Psoas muscle (tissue), 8 donors: ENCODE measurements around the gene NEURL1B. TPM values are rescaled to one million over a fixed set of nuclear protein-coding genes. Genes with fewer than 3 reads are reported as not detected.

Experiments used
- ATAC-seq, 4 donors: fragments of 200-7000 bp; cut with Tn5 transposase; one replicate each; pipeline ENCODE4 v1.9.1; 2020; ENCODE audit warnings: moderate library complexity in 3 of 4, mild to moderate bottlenecking in 2 of 4
- DNase-seq, 2 donors: peaks; one replicate each; pipeline ENCODE4 v3.0.0-alpha.2; 2020
- H3K27ac ChIP-seq: fragments of 200-600 bp; one replicate; pipeline ENCODE4 v1.8.0; 2022
- H3K27me3 ChIP-seq, 3 donors: fragments of 200-600 bp in 1 of 3; one replicate each; pipeline versions ENCODE4 v1.6.1 to v1.8.0; 2013 to 2022; ENCODE audit warnings: low read length in 2 of 3, mild to moderate bottlenecking in 2 of 3, moderate library complexity in 1 of 3; ENCODE audit not compliant: insufficient read depth in 3 of 3
- H3K36me3 ChIP-seq, 2 donors: fragments of 200-600 bp in 1 of 2; one replicate each; pipeline versions ENCODE4 v1.6.1 to v1.8.0; 2013 to 2022; ENCODE audit warnings: low read depth in 1 of 2, mild to moderate bottlenecking in 1 of 2, moderate library complexity in 1 of 2; ENCODE audit not compliant: insufficient read depth in 1 of 2
- H3K4me1 ChIP-seq: fragments of 200-600 bp; one replicate; pipeline ENCODE4 v1.8.0; 2022
- H3K4me3 ChIP-seq: fragments of 200-600 bp; one replicate; pipeline ENCODE4 v1.8.0; 2022; ENCODE audit warnings: mild to moderate bottlenecking
- H3K9me3 ChIP-seq: fragments of 200-600 bp; one replicate; pipeline ENCODE4 v1.8.0; 2022
- CTCF ChIP-seq: fragments of 200-600 bp; IDR thresholded peaks from one replicate; pipeline ENCODE4 v1.8.0; 2022; ENCODE audit warnings: antibody characterized with exemption
- WGBS, 3 donors: extraction: QIAGEN DNeasy Blood & Tissue Kit; methylation state at CpG; one replicate each; pipeline versions ENCODE4 v1.1.6 to v1.1.7; 2013; 5-methylcytosine and 5-hydroxymethylcytosine counted together
- intact Hi-C, 2 donors: fragments of 100-400 bp; cut with DNase I; formaldehyde crosslinking; loops; one replicate each; pipeline versions ENCODE4 v1.11.0 to v1.14.2; 2022
- long read RNA-seq, 2 donors: library from polyadenylated mRNA; unstranded; transcript quantifications; one replicate each; pipeline ENCODE4 v2.0.0, GENCODE V29; 2021
- polyA plus RNA-seq, 3 donors: library from polyadenylated mRNA; stranded (reverse); fragments of 200-250 nt; gene quantifications; one replicate each; pipeline ENCODE4 v1.2.3, GENCODE V29; 2013
- total RNA-seq, 4 donors: library from RNA; stranded (reverse); fragmentation: NEBNext Ultra II Directional in 2 of 4; extraction: Animal tissue kit (Norgen Biotek cat#: 25700) in 2 of 4; gene quantifications; one replicate each; pipeline versions ENCODE4 v1.2.1 to v1.2.4, GENCODE V29; 2021 to 2023
- donor health status: healthy with polysubstance abuse.
- donor health status: DM: no; HTN: no; CAD: no; lungs with moderate emphysema.
- donor health status: Bipolar disorder and iron deficiency.
- donor health status: healthy.
- donor health status: DM: yes; HTN: yes; CAD: no.
- donor health status: DM: no; HTN: no; CAD: no.
- donor health status: DM: no; HTN: no; CAD: no.
- donor health status: DM: yes; HTN: yes; CAD: no.

The NEURL1B gene
- total RNA-seq (10 to 100 TPM; 13.7 to 20.4 (median 16.4) TPM), polyA plus RNA-seq (1 to 10 TPM; 8.0 to 9.7 (median 8.2) TPM)
- long read RNA-seq, donor 1, partial matches to known transcripts: 0 of 12 reads
- long read RNA-seq, donor 1, other reads (novel, unspliced or antisense): 12 of 12 reads
- long read RNA-seq, donor 2, full-length matches to known transcripts: 1 of 26 reads
- long read RNA-seq, donor 2, partial matches to known transcripts: 3 of 26 reads
- long read RNA-seq, donor 2, other reads (novel, unspliced or antisense): 22 of 26 reads

- DNase-seq: peak; percentile 77 to 86
These were observed at the start of gene NEURL1B for GRCh38 chr5:172640822-172641358. TSS of gene NEURL1B (plus strand) at chr5:172641263. CDS start at chr5:172641407, 144 bp downstream.

DNA sequence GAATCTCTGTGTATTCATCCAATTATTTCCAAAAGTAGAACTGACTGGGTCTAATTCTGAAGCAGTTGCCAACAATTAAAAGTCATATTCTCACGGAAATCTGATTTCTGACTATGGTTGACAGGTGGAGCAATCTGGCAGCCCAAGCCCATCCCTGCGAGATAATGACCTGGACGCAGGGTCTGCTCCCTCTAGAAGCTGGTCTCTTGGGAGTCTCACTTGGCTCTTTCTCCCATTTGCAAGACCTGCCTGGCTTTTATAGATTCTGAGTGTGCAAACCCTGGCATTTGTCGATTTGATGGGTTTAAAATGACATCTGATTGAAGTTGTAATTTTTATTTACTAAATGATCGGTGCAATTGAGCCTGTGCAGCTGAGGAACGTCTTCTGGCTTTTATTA, 49.4 kb upstream of the NEURL1B start:
- Histone ChIP-seq H3K27me3 (peaks cover 0 to 3% (median 3%) of the 10 kb centered on the region in 3 donors), H3K4me1 (no peaks in the 10 kb centered on the region), H3K27ac (no peak overlapping the region), H3K9me3 (no peaks in the 10 kb centered on the region), H3K4me3 (no peak overlapping the region), H3K36me3 (no peaks in the 10 kb centered on the region)
- WGBS, 3 donors: 48 to 65% (median 56%) methylated on average over 6 of the region's 6 CpGs
- TF ChIP-seq CTCF: no peak
- DNase-seq (no peak), ATAC-seq (no peak)
- intact Hi-C loops: no loop called here

More at GRCh38 chr5:172640822-172641358, at the start of gene NEURL1B:
- peaks cover 20% of the 10 kb centered on the region for H3K4me1 ChIP-seq
- intact Hi-C loops: loop anchor here in 1 of 2 donors (1.0 to 5.0 kb wide), 2 partner anchors 56 to 162 kb away; no protein-coding TSS in a partner anchor
- H3K36me3 ChIP-seq: no peaks in the 10 kb centered on the region
- H3K27ac ChIP-seq: peak within 1 kb of the TSS; percentile 78
- TF ChIP-seq CTCF: peak; percentile 14
- H3K27me3 ChIP-seq: peaks cover 0 to 53% (median 3%) of the 10 kb centered on the region in 3 donors
- no peaks in the 10 kb centered on the region for H3K9me3 ChIP-seq
- peak; percentile 72 to 85 (median 80) for ATAC-seq
- 0 to 2% (median 0%) methylated on average over 20 to 54 of the region's 54 CpGs for WGBS, 3 donors
- H3K4me3 ChIP-seq: peak within 1 kb of the TSS; percentile 81

- 88 to 96% (median 90%) methylated on average over 5 of the region's 5 CpGs for WGBS, 3 donors
- Histone ChIP-seq H3K4me1 (no peaks in the 10 kb centered on the region), H3K9me3 (no peaks in the 10 kb centered on the region), H3K36me3 (no peaks in the 10 kb centered on the region), H3K4me3 (no peak overlapping the region), H3K27me3 (peaks cover 0 to 3% (median 3%) of the 10 kb centered on the region in 3 donors), H3K27ac (no peak overlapping the region)
- TF ChIP-seq CTCF: no peak
- intact Hi-C loops: no loop called here
- ATAC-seq (no peak), DNase-seq (no peak)
These were observed 48.2 kb upstream of the NEURL1B start for GRCh38 chr5:172592881-172593280.

- Histone ChIP-seq H3K4me3 (no peak overlapping the region), H3K36me3 (no peaks in the 10 kb centered on the region), H3K27me3 (peaks cover 0 to 3% (median 0%) of the 10 kb centered on the region in 3 donors), H3K27ac (no peak overlapping the region), H3K9me3 (no peaks in the 10 kb centered on the region), H3K4me1 (no peaks in the 10 kb centered on the region)
- 87 to 91% (median 90%) methylated on average over 12 of the region's 12 CpGs for WGBS, 3 donors
- no peak for ATAC-seq
- no peak for DNase-seq
- intact Hi-C loops: no loop called here
- no peak for TF ChIP-seq CTCF
These were observed 47.8 kb upstream of the NEURL1B start for GRCh38 chr5:172593306-172593705.
